GM12872 (cell line): ENCODE data around the gene SH3D21.

Source experiments
- CTCF ChIP-seq: IDR thresholded peaks from 3 replicates; pipeline ENCODE4 v1.5.1; 2011; ENCODE audit warnings: low read depth, mild to moderate bottlenecking, low read length, moderate library complexity; ENCODE audit not compliant: insufficient read depth

SH3D21 gene

GRCh38 chr1:36274201-36274600 lies 32.0 kb upstream of the SH3D21 start:
- TF ChIP-seq CTCF: no peak

GRCh38 chr1:36276688-36277087 lies 29.5 kb upstream of the SH3D21 start:
- no peak for TF ChIP-seq CTCF

GRCh38 chr1:36279110-36279788 lies 26.9 kb upstream of the SH3D21 start:
- TF ChIP-seq CTCF: no peak

GRCh38 chr1:36279789-36280296 lies 26.3 kb upstream of the SH3D21 start:
- TF ChIP-seq CTCF: no peak

- TF ChIP-seq CTCF: no peak
Observed at GRCh38 chr1:36284061-36284460, 22.1 kb upstream of the SH3D21 start.

- no peak for TF ChIP-seq CTCF
Observed at GRCh38 chr1:36284517-36284916, 21.7 kb upstream of the SH3D21 start.

GRCh38 chr1:36285443-36286101 lies 20.6 kb upstream of the SH3D21 start:
- TF ChIP-seq CTCF: peak; percentile 62
